Measurements from ENCODE around the gene HHATL. TPM values are rescaled to one million over a fixed set of nuclear protein-coding genes. Genes with fewer than 3 reads are reported as not detected.

Gene HHATL
- total and polyA plus RNA-seq, 10 of the 15 experiments (the other 5 are each of a cell fraction or from before 2014, with no cell fraction given), result not detected

DNA sequence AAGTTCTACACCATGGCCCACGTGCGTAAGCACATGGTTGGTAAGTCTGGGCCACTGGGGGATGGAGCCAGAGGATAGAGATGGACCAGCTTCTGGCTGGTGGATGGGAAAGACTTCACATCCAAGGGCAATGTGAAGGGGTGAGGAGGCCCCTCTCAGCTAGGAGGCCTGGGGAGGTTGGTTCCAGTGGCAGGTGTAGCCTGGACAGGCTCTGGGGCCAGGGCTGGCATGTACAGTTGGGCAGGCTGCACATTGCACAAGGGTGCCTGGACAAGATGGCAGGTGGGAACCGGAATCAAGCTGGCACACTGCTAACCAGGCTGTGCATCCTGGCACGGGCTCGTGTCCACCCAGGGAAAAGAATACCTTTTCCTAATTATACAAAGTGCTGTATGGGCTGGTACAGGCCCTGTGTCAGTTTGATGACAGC lies 41.0 kb downstream of the HHATL start (continued):
- TF ChIP-seq HDGF (IDR thresholded peaks at IDR 0.05) (no peak), NR2C2 (IDR thresholded peaks at IDR 0.05; ENCODE audit: borderline replicate concordance, control insufficient read depth, insufficient read length, low read depth) (no peak), BMI1 (IDR thresholded peaks at IDR 0.05; ENCODE audit: borderline replicate concordance) (no peak), KDM1A (IDR thresholded peaks at IDR 0.05; ENCODE audit: borderline replicate concordance) (no peak), NR2F1 (conservative IDR thresholded peaks at IDR 0.05) (no peak), CREB1 (IDR thresholded peaks at IDR 0.05; ENCODE audit: low read depth) (no peak)
- TF ChIP-seq, protein P1, sequence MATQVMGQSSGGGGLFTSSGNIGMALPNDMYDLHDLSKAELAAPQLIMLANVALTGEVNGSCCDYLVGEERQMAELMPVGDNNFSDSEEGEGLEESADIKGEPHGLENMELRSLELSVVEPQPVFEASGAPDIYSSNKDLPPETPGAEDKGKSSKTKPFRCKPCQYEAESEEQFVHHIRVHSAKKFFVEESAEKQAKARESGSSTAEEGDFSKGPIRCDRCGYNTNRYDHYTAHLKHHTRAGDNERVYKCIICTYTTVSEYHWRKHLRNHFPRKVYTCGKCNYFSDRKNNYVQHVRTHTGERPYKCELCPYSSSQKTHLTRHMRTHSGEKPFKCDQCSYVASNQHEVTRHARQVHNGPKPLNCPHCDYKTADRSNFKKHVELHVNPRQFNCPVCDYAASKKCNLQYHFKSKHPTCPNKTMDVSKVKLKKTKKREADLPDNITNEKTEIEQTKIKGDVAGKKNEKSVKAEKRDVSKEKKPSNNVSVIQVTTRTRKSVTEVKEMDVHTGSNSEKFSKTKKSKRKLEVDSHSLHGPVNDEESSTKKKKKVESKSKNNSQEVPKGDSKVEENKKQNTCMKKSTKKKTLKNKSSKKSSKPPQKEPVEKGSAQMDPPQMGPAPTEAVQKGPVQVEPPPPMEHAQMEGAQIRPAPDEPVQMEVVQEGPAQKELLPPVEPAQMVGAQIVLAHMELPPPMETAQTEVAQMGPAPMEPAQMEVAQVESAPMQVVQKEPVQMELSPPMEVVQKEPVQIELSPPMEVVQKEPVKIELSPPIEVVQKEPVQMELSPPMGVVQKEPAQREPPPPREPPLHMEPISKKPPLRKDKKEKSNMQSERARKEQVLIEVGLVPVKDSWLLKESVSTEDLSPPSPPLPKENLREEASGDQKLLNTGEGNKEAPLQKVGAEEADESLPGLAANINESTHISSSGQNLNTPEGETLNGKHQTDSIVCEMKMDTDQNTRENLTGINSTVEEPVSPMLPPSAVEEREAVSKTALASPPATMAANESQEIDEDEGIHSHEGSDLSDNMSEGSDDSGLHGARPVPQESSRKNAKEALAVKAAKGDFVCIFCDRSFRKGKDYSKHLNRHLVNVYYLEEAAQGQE (IDR thresholded peaks at IDR 0.05; ENCODE audit: low read depth, low read length), result no peak

GRCh38 chr3:42660898-42661297 lies 41.7 kb downstream of the HHATL start:
- ChIA-PET CTCF (interaction anchor here (0.7 kb wide), 1 partner anchor 47 kb away, joined by 3 read pairs; no protein-coding TSS in a partner anchor), RAD21 (ENCODE audit: unreplicated experiment) (no interaction called here), SMC1A (ENCODE audit: uncharacterized antibody, unreplicated experiment) (interaction anchor here (1.1 kb wide), 1 partner anchor 43 kb away, joined by 3 read pairs; no protein-coding TSS in a partner anchor), POLR2A (no interaction called here)
- H3K4me3 ChIP-seq, result no peak overlapping the region
- BruUV-seq (replicated peaks), result no TSS peak
- no peaks in the 10 kb centered on the region for H4K20me1 ChIP-seq (ENCODE audit: control insufficient read depth, insufficient read depth)
- intact Hi-C loops (cut with micrococcal nuclease; ENCODE audit: unreplicated experiment) (no loop called here), in situ Hi-C loops (cut with MboI) (no loop called here)
- peaks cover 7% of the 10 kb centered on the region for H3K4me1 ChIP-seq (ENCODE audit: control insufficient read depth, insufficient read depth, low read length)
- H3K9me3 ChIP-seq (replicated peaks; ENCODE audit: control insufficient read depth, insufficient read depth, low read length), result no peaks in the 10 kb centered on the region; the same call in 2 of the 3 replicates
- ATAC-seq (0 out of 3 replicates have a peak, but pooled peaks have one; percentile 20), FAIRE-seq (no peak), DNase-seq (ENCODE audit: low read depth, low spot score) (no peak)
- no peak overlapping the region for H3K9ac ChIP-seq (ENCODE audit: control insufficient read depth, insufficient read depth, low read length)
- TF ChIP-seq CTCF (IDR thresholded peaks at IDR 0.05 in 2 of 3, conservative IDR thresholded peaks at IDR 0.05 in 1 of 3; ENCODE audit: control insufficient read depth in 2 of 3, extremely low read depth in 1 of 3, insufficient read depth in 1 of 3, low read depth in 3 of 3, low read length in 3 of 3) (peak in 2 of 3 experiments; percentile 30 to 32; a peak in 4 of 6 replicates), WRNIP1 (IDR thresholded peaks at IDR 0.05; ENCODE audit: borderline replicate concordance, low read depth, low read length) (no peak)
- no peaks in the 10 kb centered on the region for H3K79me2 ChIP-seq (ENCODE audit: control insufficient read depth, insufficient read depth, low read length)
- no peaks in the 10 kb centered on the region for H3K27me3 ChIP-seq (replicated peaks in 1 of 2; ENCODE audit: control insufficient read depth in 2 of 2, insufficient read depth in 2 of 2, low read length in 1 of 2)
- 28% methylated on average over 4 of the region's 4 CpGs for WGBS (ENCODE audit: insufficient coverage, insufficient replicate concordance, low lambda C conversion rate, missing lambda C conversion rate)
- H3K36me3 ChIP-seq (ENCODE audit: control insufficient read depth in 2 of 2, insufficient read depth in 2 of 2, low read length in 1 of 2), result no peaks in the 10 kb centered on the region; a peak in 1 of 4 replicates
- H3K27ac ChIP-seq (ENCODE audit: control insufficient read depth, insufficient read depth), result no peak overlapping the region
- no peak overlapping the region for H3K4me2 ChIP-seq (ENCODE audit: control insufficient read depth, insufficient read depth)
- no peak overlapping the region for H2AFZ ChIP-seq (ENCODE audit: control insufficient read depth, low read depth, low read length)
